K562 (cell line): Measurements from ENCODE around the gene RNASEH2C. TPM values are rescaled to one million over a fixed set of nuclear protein-coding genes. Genes with fewer than 3 reads are reported as not detected.

ENCODE experiments used
- ATAC-seq: fragments of 200-7000 bp; cut with Tn5 transposase; 3 replicates; pipeline ENCODE4 v1.9.1; 2020; ENCODE audit warnings: moderate library complexity
- BruUV-seq: library from RNA; stranded (reverse); fragments of 400-500 nt; replicated peaks from 2 replicates; lab custom pipeline; 2021; lab: Mats Ljungman, UMichigan
- CTCF ChIA-PET: fragments of 300-600 bp; formaldehyde crosslinking; extraction: SDS; loops from one replicate; lab custom pipeline; 2021; ENCODE audit warnings: low intra/inter-chr PET ratio; lab: Yijun Ruan, JAX
- POLR2A ChIA-PET: fragments of 300-600, 350-650 bp; sonication (Branson Sonifier 250); formaldehyde crosslinking; extraction: SDS; loops from one replicate; lab custom pipeline; 2021; ENCODE audit warnings: antibody characterized with exemption, inconsistent platforms; lab: Yijun Ruan, JAX
- DNase-seq, 4 experiments: peaks; one replicate each; pipeline versions ENCODE4 v3.0.0 to v3.0.0-alpha.2; 2011 to 2018; ENCODE audit warnings: low spot score in 3 of 4, mixed read lengths in 3 of 4; ENCODE audit errors: extremely low read depth in 1 of 4
- FAIRE-seq: peaks from 2 replicates; lab custom pipeline; 2011; peaks lifted over from hg19 to GRCh38; lab: Jason Lieb, UNC
- H2AFZ ChIP-seq: 2 replicates; pipeline ENCODE4 v1.6.0; 2011; ENCODE audit warnings: low read depth, low read length, control low read depth, inconsistent platforms
- H3K27ac ChIP-seq: fragments of 200-600 bp; 3 replicates; pipeline ENCODE4 v1.8.0; 2011; ENCODE audit warnings: low read depth, mild to moderate bottlenecking, control low read depth, inconsistent platforms, low read length, moderate library complexity, mixed read lengths; ENCODE audit errors: extremely low read depth
- H3K27me3 ChIP-seq, 2 experiments: fragments of 300-600 bp in 1 of 2; 2 replicates in 1 of 2; 3 replicates in 1 of 2; pipeline versions ENCODE4 v1.6.0 to v1.8.0; 2011; ENCODE audit warnings: inconsistent platforms in 2 of 2, low read length in 2 of 2, mild to moderate bottlenecking in 1 of 2, mixed read lengths in 1 of 2, moderate library complexity in 1 of 2; ENCODE audit not compliant: control insufficient read depth in 2 of 2, insufficient read depth in 2 of 2
- H3K36me3 ChIP-seq: fragments of 300-600 bp; 3 replicates; pipeline ENCODE4 v1.8.0; 2011; ENCODE audit warnings: mild to moderate bottlenecking, low read length, inconsistent platforms; ENCODE audit not compliant: control insufficient read depth, insufficient read depth
- H3K4me1 ChIP-seq, 2 experiments: fragments of 200-600 bp in 1 of 2; replicated peaks in 1 of 2; 2 replicates in 1 of 2; 3 replicates in 1 of 2; pipeline versions ENCODE4 v1.5.1 to v1.8.0; 2011; ENCODE audit warnings: inconsistent platforms in 2 of 2, low read length in 2 of 2, mild to moderate bottlenecking in 1 of 2, mixed read lengths in 1 of 2, moderate library complexity in 1 of 2; ENCODE audit not compliant: control insufficient read depth in 2 of 2, insufficient read depth in 2 of 2
- H3K4me2 ChIP-seq: 2 replicates; pipeline ENCODE4 v1.6.1; 2011; ENCODE audit warnings: low read length, control low read depth, inconsistent platforms, mixed read lengths; ENCODE audit not compliant: insufficient read depth
- H3K4me3 ChIP-seq: fragments of 200-600 bp; sonication (generic), shearing (Covaris generic); 2 replicates; pipeline ENCODE4 v1.5.1; 2016; ENCODE audit warnings: control low read depth, inconsistent platforms
- H3K79me2 ChIP-seq: fragments of 200-600 bp; 3 replicates; pipeline ENCODE4 v1.8.0; 2011; ENCODE audit warnings: low read length, inconsistent platforms; ENCODE audit not compliant: control insufficient read depth, insufficient read depth
- H3K9ac ChIP-seq, 2 experiments: 2 replicates each; pipeline versions ENCODE4 v1.6.0 to v1.6.1; 2011; ENCODE audit warnings: low read depth in 2 of 2, low read length in 2 of 2, control low read depth in 1 of 2, inconsistent platforms in 1 of 2, mild to moderate bottlenecking in 1 of 2, mixed read lengths in 1 of 2; ENCODE audit not compliant: insufficient read depth in 1 of 2
- H3K9me1 ChIP-seq: one replicate; pipeline ENCODE4 v1.6.0; 2011; ENCODE audit warnings: inconsistent platforms, mild to moderate bottlenecking, low read length, moderate library complexity; ENCODE audit not compliant: control insufficient read depth, insufficient read depth
- H3K9me3 ChIP-seq: replicated peaks from 2 replicates; pipeline ENCODE4 v1.5.1; 2011; ENCODE audit warnings: low read depth, low read length, inconsistent platforms; ENCODE audit not compliant: control insufficient read depth, insufficient read depth
- H4K20me1 ChIP-seq: replicated peaks from 2 replicates; pipeline ENCODE4 v1.6.1; 2011; ENCODE audit warnings: low read length, inconsistent platforms, mixed read lengths; ENCODE audit not compliant: control insufficient read depth, insufficient read depth
- CREBBP ChIP-seq: IDR thresholded peaks from one replicate; pipeline ENCODE4 v1.6.1; 2012; ENCODE audit warnings: low read depth, mild to moderate bottlenecking, control low read depth, inconsistent platforms, low read length
- KAT2B ChIP-seq: IDR thresholded peaks from one replicate; pipeline ENCODE4 v1.6.1; 2012; ENCODE audit warnings: low read depth, mild to moderate bottlenecking, control low read depth, inconsistent platforms, low read length, moderate library complexity
- MTA1 ChIP-seq: fragments of 450-650 bp; IDR thresholded peaks from 2 replicates; pipeline ENCODE4 v1.6.1; 2017; ENCODE audit warnings: borderline replicate concordance
- NR2C2 ChIP-seq, 2 experiments: fragments of 200-800 bp in 1 of 2; sonication (Bioruptor generic) in 1 of 2; sonication (generic) in 1 of 2; formaldehyde crosslinking in 1 of 2; IDR thresholded peaks; 2 replicates each; pipeline versions ENCODE4 v1.6.1 to v1.8.0; 2016 to 2022; ENCODE audit warnings: mild to moderate bottlenecking in 1 of 2, missing compliant biosample characterization in 1 of 2, missing genetic modification characterization in 1 of 2, missing genetic modification reagents in 1 of 2
- RFX1 ChIP-seq: fragments of 450-650 bp; IDR thresholded peaks from 2 replicates; pipeline ENCODE4 v1.6.1; 2016; ENCODE audit warnings: mild to moderate bottlenecking, moderate library complexity
- SRF ChIP-seq, 2 experiments: fragments of 250-450, 450-650 bp in 1 of 2; sonication (Bioruptor Pico) in 1 of 2; sonication (generic) in 1 of 2; formaldehyde crosslinking; IDR thresholded peaks; 2 replicates each; pipeline versions ENCODE4 v1.5.0 to v1.5.1; 2020 to 2022; ENCODE audit warnings: mild to moderate bottlenecking in 1 of 2, missing genetic modification reagents in 1 of 2
- ZBTB17 ChIP-seq: fragments of 450-650 bp; formaldehyde crosslinking; IDR thresholded peaks from 2 replicates; pipeline ENCODE4 v1.4.0; 2020; ENCODE audit warnings: mild to moderate bottlenecking
- ZNF224 ChIP-seq: sonication (generic); formaldehyde crosslinking; IDR thresholded peaks from 2 replicates; pipeline ENCODE4 v1.8.0; 2022; ENCODE audit warnings: mild to moderate bottlenecking, missing genetic modification reagents
- ZNF436 ChIP-seq: fragments of 250-450, 450-650 bp; sonication (Bioruptor Pico); formaldehyde crosslinking; IDR thresholded peaks from 2 replicates; pipeline ENCODE4 v1.7.0; 2020; ENCODE audit warnings: mild to moderate bottlenecking
- ZNF696 ChIP-seq: fragments of 250-450 bp; sonication (Bioruptor Pico); conservative IDR thresholded peaks from 2 replicates; pipeline ENCODE4 v1.4.0; 2020; ENCODE audit warnings: mild to moderate bottlenecking, moderate library complexity
- WGBS: fragments of 100-300 bp; shearing (Covaris generic); methylation state at CpG from one replicate; pipeline ENCODE4 v1.1.6; 2016; ENCODE audit warnings: low coverage, mixed read lengths; ENCODE audit not compliant: insufficient coverage; ENCODE audit errors: missing lambda C conversion rate; 5-methylcytosine and 5-hydroxymethylcytosine counted together
- in situ Hi-C: fragments of 300-500 bp; cut with MboI; formaldehyde crosslinking; loops from 4 replicates; pipeline ENCODE4 v1.15.0; 2018; ENCODE audit warnings: inconsistent platforms, mixed read lengths
- intact Hi-C: fragments of 100-400 bp; cut with micrococcal nuclease; formaldehyde crosslinking; loops from 2 replicates; pipeline ENCODE4 v1.14.2; 2022
- polyA plus RNA-seq, 8 experiments: library from polyadenylated mRNA; depleted of rRNA in 4 of 8; stranded (reverse) in 5 of 8; unstranded in 3 of 8; fragments of >200 nt; fragmentation: Nextera tagmentation in 2 of 8; fragmentation: Illumina TruSeq in 1 of 8; extraction: Ambion mirVana in 2 of 8; extraction: Trizol in 1 of 8; gene quantifications; 2 replicates each; pipeline versions ENCODE4 v1.2.1 to v1.2.3, GENCODE V29; 2011 to 2014; ENCODE audit warnings: inconsistent platforms in 1 of 8, missing spikeins in 1 of 8
- total RNA-seq, 7 experiments: library from RNA; depleted of rRNA in 6 of 7; stranded (reverse); fragments of >200 nt in 6 of 7; fragmentation: Illumina TruSeq in 2 of 7; extraction: Trizol in 2 of 7; gene quantifications; 2 replicates each; pipeline versions ENCODE4 v1.2.1 to v1.2.3, GENCODE V29; 2011 to 2021; ENCODE audit warnings: low replicate concordance in 1 of 7
- TF ChIP-seq, protein P1 (sequence below): fragments of 450-650 bp; formaldehyde crosslinking; IDR thresholded peaks from 2 replicates; pipeline ENCODE4 v1.4.0; 2020; ENCODE audit warnings: mild to moderate bottlenecking, moderate library complexity
- TF ChIP-seq, protein P2 (sequence below): fragments of 250-450 bp; sonication (Bioruptor Pico); IDR thresholded peaks from 2 replicates; pipeline ENCODE4 v1.5.0; 2021; ENCODE audit warnings: mild to moderate bottlenecking, borderline replicate concordance

RNASEH2C gene
- total and polyA plus RNA-seq, 9 of the 15 experiments (the other 6 are each of a cell fraction or from before 2014, with no cell fraction given), result 5.4 to 78.2 (median 15.6) TPM

DNA sequence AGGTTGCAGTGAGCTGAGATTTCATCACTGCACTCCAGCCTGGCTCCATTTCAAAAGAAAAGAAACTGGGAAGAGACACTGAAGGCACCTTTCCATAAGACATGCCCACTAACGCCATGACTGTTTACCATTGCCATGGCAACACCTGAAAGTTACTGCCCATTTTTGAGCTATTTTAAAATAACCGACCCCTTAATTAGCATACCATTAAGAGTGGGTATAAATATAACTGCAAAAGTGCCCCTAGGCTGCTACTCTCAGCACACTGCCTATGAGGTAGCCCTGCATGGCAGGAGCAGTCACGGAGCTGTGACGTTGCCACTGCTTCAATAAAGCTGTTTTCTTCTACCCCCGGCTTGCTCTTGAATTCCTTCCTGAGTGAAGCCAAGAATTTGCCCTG lies 9.9 kb upstream of the RNASEH2C start:
- ChIA-PET CTCF (no interaction called here), POLR2A (no interaction called here)
- no peaks in the 10 kb centered on the region for H3K9me1 ChIP-seq
- H3K36me3 ChIP-seq, result no peaks in the 10 kb centered on the region
- H3K27me3 ChIP-seq, result peaks cover 2 to 9% of the 10 kb centered on the region in 2 experiments; a peak in 3 of 5 replicates
- ATAC-seq, result no peak
- no peak for DNase-seq
- H4K20me1 ChIP-seq, result no peaks in the 10 kb centered on the region
- no peak for TF ChIP-seq ZBTB17
- TF ChIP-seq RFX1, result peak; percentile 82
- no peak for TF ChIP-seq SRF (CRISPR knock-in tag; IDR thresholded peaks at IDR 0.05)
- no peak for TF ChIP-seq ZNF696
- no peak for TF ChIP-seq KAT2B
- no peak for TF ChIP-seq ZNF436 (CRISPR knock-in tag)
- BruUV-seq, result no TSS peak
- no peak overlapping the region for H3K4me2 ChIP-seq
- intact Hi-C loops, result no loop called here
- 6% methylated on average over 5 of the region's 5 CpGs for WGBS
- in situ Hi-C loops, result no loop called here
- no peak overlapping the region for H3K4me3 ChIP-seq
- H3K9ac ChIP-seq, result no peak overlapping the region
- H3K9me3 ChIP-seq, result no peaks in the 10 kb centered on the region; the same call in 1 of the 2 replicates
- no peak overlapping the region for H3K27ac ChIP-seq
- FAIRE-seq, result no peak
- no peaks in the 10 kb centered on the region for H3K79me2 ChIP-seq
- peaks cover 3 to 6% of the 10 kb centered on the region in 2 experiments; a peak in 3 of 5 replicates for H3K4me1 ChIP-seq
- no peak overlapping the region for H2AFZ ChIP-seq

GRCh38 chr11:65727865-65728264 lies 7.3 kb upstream of the RNASEH2C start:
- no TSS peak for BruUV-seq
- intact Hi-C loops, result no loop called here
- H3K36me3 ChIP-seq, result no peaks in the 10 kb centered on the region
- H3K4me1 ChIP-seq, result peaks cover 3 to 6% of the 10 kb centered on the region in 2 experiments; a peak in 3 of 5 replicates
- H3K9me1 ChIP-seq, result no peaks in the 10 kb centered on the region
- ChIA-PET POLR2A (interaction anchor here (0.5 to 1.0 kb wide), 9 partner anchors 11 to 1458 kb away, joined by 3 to 7 read pairs (median 3); partner anchors contain the start of gene KAT5), CTCF (no interaction called here)
- H3K9ac ChIP-seq, result 0 out of 4 replicates have a peak overlapping the region, but pooled peaks of 1 of the 2 experiments have one; percentile 6
- H4K20me1 ChIP-seq, result no peaks in the 10 kb centered on the region
- in situ Hi-C loops, result no loop called here
- no peaks in the 10 kb centered on the region; the same call in 1 of the 2 replicates for H3K9me3 ChIP-seq
- no peak overlapping the region for H3K4me3 ChIP-seq
- no peak overlapping the region for H3K27ac ChIP-seq
- no peak overlapping the region for H3K4me2 ChIP-seq
- no peak; the same call in 2 of the 3 replicates for ATAC-seq
- FAIRE-seq, result no peak
- 49% methylated on average over 13 of the region's 15 CpGs for WGBS
- H2AFZ ChIP-seq, result peak overlapping the region; percentile 23; the same call in 1 of the 2 replicates
- H3K79me2 ChIP-seq, result no peaks in the 10 kb centered on the region
- DNase-seq, result no peak
- H3K27me3 ChIP-seq, result peaks cover 0 to 9% of the 10 kb centered on the region in 2 experiments; a peak in 2 of 5 replicates
- TF ChIP-seq ZNF224 (CRISPR knock-in tag) (no peak), NR2C2 (CRISPR knock-in tag; IDR thresholded peaks at IDR 0.05) (no peak), NR2C2 (tag; IDR thresholded peaks at IDR 0.05) (no peak), CREBBP (no peak), MTA1 (no peak)
- TF ChIP-seq, protein P1, sequence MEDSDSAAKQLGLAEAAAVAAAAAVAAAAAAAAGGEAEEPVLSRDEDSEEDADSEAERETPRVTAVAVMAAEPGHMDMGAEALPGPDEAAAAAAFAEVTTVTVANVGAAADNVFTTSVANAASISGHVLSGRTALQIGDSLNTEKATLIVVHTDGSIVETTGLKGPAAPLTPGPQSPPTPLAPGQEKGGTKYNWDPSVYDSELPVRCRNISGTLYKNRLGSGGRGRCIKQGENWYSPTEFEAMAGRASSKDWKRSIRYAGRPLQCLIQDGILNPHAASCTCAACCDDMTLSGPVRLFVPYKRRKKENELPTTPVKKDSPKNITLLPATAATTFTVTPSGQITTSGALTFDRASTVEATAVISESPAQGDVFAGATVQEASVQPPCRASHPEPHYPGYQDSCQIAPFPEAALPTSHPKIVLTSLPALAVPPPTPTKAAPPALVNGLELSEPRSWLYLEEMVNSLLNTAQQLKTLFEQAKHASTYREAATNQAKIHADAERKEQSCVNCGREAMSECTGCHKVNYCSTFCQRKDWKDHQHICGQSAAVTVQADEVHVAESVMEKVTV (CRISPR knock-in tag), result no peak
- TF ChIP-seq, protein P2, sequence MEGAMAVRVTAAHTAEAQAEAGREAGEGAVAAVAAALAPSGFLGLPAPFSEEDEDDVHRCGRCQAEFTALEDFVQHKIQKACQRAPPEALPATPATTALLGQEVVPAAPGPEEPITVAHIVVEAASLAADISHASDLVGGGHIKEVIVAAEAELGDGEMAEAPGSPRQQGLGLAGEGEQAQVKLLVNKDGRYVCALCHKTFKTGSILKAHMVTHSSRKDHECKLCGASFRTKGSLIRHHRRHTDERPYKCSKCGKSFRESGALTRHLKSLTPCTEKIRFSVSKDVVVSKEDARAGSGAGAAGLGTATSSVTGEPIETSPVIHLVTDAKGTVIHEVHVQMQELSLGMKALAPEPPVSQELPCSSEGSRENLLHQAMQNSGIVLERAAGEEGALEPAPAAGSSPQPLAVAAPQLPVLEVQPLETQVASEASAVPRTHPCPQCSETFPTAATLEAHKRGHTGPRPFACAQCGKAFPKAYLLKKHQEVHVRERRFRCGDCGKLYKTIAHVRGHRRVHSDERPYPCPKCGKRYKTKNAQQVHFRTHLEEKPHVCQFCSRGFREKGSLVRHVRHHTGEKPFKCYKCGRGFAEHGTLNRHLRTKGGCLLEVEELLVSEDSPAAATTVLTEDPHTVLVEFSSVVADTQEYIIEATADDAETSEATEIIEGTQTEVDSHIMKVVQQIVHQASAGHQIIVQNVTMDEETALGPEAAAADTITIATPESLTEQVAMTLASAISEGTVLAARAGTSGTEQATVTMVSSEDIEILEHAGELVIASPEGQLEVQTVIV (CRISPR knock-in tag), result no peak
